ENCODE results near the gene FAH. TPM values are rescaled to one million over a fixed set of nuclear protein-coding genes. Genes with fewer than 3 reads are reported as not detected.

Gene FAH
- total RNA-seq, 1 experiment from 2014 or later = 21.5 TPM

GRCh38 chr15:80228959-80229610 lies 76.3 kb downstream of the FAH start:
- H2BK120ac ChIP-seq (ENCODE audit: low read depth, low read length, poor library complexity, severe bottlenecking) = no peak overlapping the region
- no peak overlapping the region for H4K91ac ChIP-seq (ENCODE audit: insufficient read length, low read depth, low read length)
- WGBS (ENCODE audit: extremely low coverage, insufficient read length, low lambda C conversion rate) = no CpG with 5 or more reads among the region's 7 CpGs
- no peaks in the 10 kb centered on the region for H3K27me3 ChIP-seq (ENCODE audit: insufficient read depth, low read length)
- H4K5ac ChIP-seq (ENCODE audit: insufficient read length, low read depth, low read length) = no peak overlapping the region
- no peaks in the 10 kb centered on the region for H3K79me2 ChIP-seq (ENCODE audit: insufficient read depth, low read length)
- H3K27me3 Mint-ChIP-seq (ENCODE audit: low read depth) = peaks cover 8% of the 10 kb centered on the region
- no peak overlapping the region for H2AFZ ChIP-seq (ENCODE audit: low read length)
- no peak overlapping the region for H3K4ac ChIP-seq (ENCODE audit: low read depth, low read length)
- H3K4me1 Mint-ChIP-seq = peaks cover 9 to 12% of the 10 kb centered on the region in 2 experiments
- no peak overlapping the region for H3K23ac ChIP-seq (ENCODE audit: insufficient read length, low read depth, low read length)
- no peak overlapping the region for H3K4me3 Mint-ChIP-seq
- H2BK5ac ChIP-seq (ENCODE audit: insufficient read length, low read length) = no peak overlapping the region
- no peaks in the 10 kb centered on the region for H3K4me1 ChIP-seq (ENCODE audit: insufficient read depth, low read length)
- H3K9me3 ChIP-seq (ENCODE audit: control insufficient read depth, low read depth, low read length) = no peaks in the 10 kb centered on the region
- no peak overlapping the region for H2AK5ac ChIP-seq (ENCODE audit: insufficient read length, low read length)
- TF ChIP-seq, protein P1, sequence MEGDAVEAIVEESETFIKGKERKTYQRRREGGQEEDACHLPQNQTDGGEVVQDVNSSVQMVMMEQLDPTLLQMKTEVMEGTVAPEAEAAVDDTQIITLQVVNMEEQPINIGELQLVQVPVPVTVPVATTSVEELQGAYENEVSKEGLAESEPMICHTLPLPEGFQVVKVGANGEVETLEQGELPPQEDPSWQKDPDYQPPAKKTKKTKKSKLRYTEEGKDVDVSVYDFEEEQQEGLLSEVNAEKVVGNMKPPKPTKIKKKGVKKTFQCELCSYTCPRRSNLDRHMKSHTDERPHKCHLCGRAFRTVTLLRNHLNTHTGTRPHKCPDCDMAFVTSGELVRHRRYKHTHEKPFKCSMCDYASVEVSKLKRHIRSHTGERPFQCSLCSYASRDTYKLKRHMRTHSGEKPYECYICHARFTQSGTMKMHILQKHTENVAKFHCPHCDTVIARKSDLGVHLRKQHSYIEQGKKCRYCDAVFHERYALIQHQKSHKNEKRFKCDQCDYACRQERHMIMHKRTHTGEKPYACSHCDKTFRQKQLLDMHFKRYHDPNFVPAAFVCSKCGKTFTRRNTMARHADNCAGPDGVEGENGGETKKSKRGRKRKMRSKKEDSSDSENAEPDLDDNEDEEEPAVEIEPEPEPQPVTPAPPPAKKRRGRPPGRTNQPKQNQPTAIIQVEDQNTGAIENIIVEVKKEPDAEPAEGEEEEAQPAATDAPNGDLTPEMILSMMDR (conservative IDR thresholded peaks at IDR 0.05) = no peak
- no peaks in the 10 kb centered on the region for H4K20me1 ChIP-seq (ENCODE audit: control insufficient read depth, insufficient read depth, insufficient read length)
- no peak overlapping the region for H3K27ac ChIP-seq (ENCODE audit: insufficient read length, low read depth, low read length)
- no peak overlapping the region for H3T11ph ChIP-seq (ENCODE audit: low read length)
- no peak overlapping the region for H3K14ac ChIP-seq (ENCODE audit: insufficient read depth, low read length)
- H3K56ac ChIP-seq (ENCODE audit: insufficient read length, low read depth, low read length) = no peak overlapping the region
- no peak overlapping the region for H4K8ac ChIP-seq (replicated peaks; ENCODE audit: insufficient read length, low read depth, low read length)
- H2BK12ac ChIP-seq (ENCODE audit: insufficient read length, low read depth, low read length) = no peak overlapping the region
- no peak overlapping the region for H3K9ac ChIP-seq (ENCODE audit: extremely low read depth, insufficient read length, low read length)
- no peaks in the 10 kb centered on the region for H3K36me3 Mint-ChIP-seq (ENCODE audit: insufficient read depth in 1 of 3, low read depth in 3 of 3)
- H3K18ac ChIP-seq (ENCODE audit: insufficient read length, low read depth, low read length) = no peak overlapping the region
- no peak overlapping the region for H3K27ac Mint-ChIP-seq
- no peak overlapping the region for H2BK20ac ChIP-seq (ENCODE audit: low read depth, low read length, poor library complexity, severe bottlenecking)
- no peaks in the 10 kb centered on the region for H3K9me3 Mint-ChIP-seq
- no peak for DNase-seq
- H3K4me2 ChIP-seq (ENCODE audit: insufficient read depth, insufficient read length, low read length) = no peak overlapping the region
- no peaks in the 10 kb centered on the region for H3K79me1 ChIP-seq (ENCODE audit: insufficient read depth, low read depth, low read length, poor library complexity, severe bottlenecking)
- H2BK15ac ChIP-seq (ENCODE audit: low read depth, low read length) = no peak overlapping the region
- no peaks in the 10 kb centered on the region for H3K23me2 ChIP-seq (ENCODE audit: insufficient read length, low read depth, low read length, poor library complexity, severe bottlenecking)

Data from H9 (cell line).